Colonic mucosa (tissue), 4 donors: Measurements from ENCODE around the gene HPD. TPM values are rescaled to one million over a fixed set of nuclear protein-coding genes. Genes with fewer than 3 reads are reported as not detected.

Experiments
- DNase-seq: peaks from one replicate; pipeline ENCODE4 v3.0.0-alpha.2; 2020
- H3K27ac ChIP-seq: fragments of 200-600 bp; one replicate; pipeline ENCODE4 v1.8.0; 2021
- H3K27me3 ChIP-seq: fragments of 200-600 bp; one replicate; pipeline ENCODE4 v1.8.0; 2021
- H3K36me3 ChIP-seq: fragments of 200-600 bp; one replicate; pipeline ENCODE4 v1.8.0; 2021
- H3K4me1 ChIP-seq: fragments of 200-600 bp; one replicate; pipeline ENCODE4 v1.8.0; 2021; ENCODE audit warnings: mild to moderate bottlenecking
- H3K4me3 ChIP-seq: fragments of 200-600 bp; one replicate; pipeline ENCODE4 v1.8.0; 2021
- H3K9ac ChIP-seq, 2 donors: one replicate each; pipeline ENCODE4 v1.7.0; 2013; ENCODE audit warnings: control low read depth in 2 of 2, low read depth in 2 of 2, low read length in 2 of 2
- H3K9me3 ChIP-seq: fragments of 200-600 bp; one replicate; pipeline ENCODE4 v1.8.0; 2021
- CTCF ChIP-seq: fragments of 200-600 bp; IDR thresholded peaks from one replicate; pipeline ENCODE4 v1.8.0; 2022; ENCODE audit warnings: antibody characterized with exemption, mild to moderate bottlenecking
- intact Hi-C: fragments of 100-400 bp; cut with DNase I; formaldehyde crosslinking; loops from one replicate; pipeline ENCODE4 v1.14.1; 2022
- total RNA-seq, 2 donors: library from RNA; stranded (reverse); fragmentation: NEBNext Ultra II Directional in 1 of 2; extraction: Animal tissue kit (Norgen Biotek cat#: 25700) in 1 of 2; gene quantifications; one replicate each; pipeline ENCODE4 v1.2.1, GENCODE V29; 2021
- donor health status: healthy.
- donor health status: DM: no; HTN: no; CAD: no.
- donor health status: DM: no; HTN: no; CAD: no.

HPD gene
- total RNA-seq, 2 donors from 2014 or later: 0.27 to 0.91 TPM

DNA sequence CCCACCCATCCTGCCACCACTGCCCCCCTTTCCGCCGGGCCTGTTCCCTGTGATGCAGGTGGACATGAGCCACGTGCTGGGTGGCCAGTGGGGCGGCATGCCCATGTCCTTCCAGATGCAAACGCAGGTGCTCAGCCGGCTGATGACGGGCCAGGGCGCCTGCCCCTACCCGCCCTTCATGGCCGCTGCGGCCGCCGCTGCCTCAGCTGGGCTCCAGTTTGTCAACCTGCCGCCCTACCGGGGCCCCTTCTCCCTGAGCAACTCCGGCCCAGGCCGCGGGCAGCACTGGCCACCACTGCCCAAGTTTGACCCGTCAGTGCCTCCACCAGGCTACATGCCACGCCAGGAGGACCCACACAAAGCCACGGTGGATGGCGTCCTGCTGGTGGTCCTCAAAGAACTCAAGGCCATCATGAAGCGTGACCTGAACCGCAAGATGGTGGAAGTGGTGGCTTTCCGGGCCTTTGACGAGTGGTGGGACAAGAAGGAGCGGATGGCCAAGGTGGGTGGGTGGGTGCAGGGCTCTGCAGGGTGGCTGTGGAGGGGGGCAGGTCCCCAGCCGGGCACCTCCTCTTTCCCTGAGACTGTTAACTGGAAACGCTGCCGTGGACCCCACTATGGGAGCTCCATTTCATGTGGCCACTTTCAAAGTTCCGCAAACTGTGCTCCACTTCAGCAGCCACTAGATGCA lies 44.1 kb downstream of the HPD start:
- H3K9ac ChIP-seq: peak overlapping the region in 1 of 2 donors; percentile 20
- no peak overlapping the region for H3K27ac ChIP-seq
- H3K4me3 ChIP-seq: no peak overlapping the region
- no peaks in the 10 kb centered on the region for H3K27me3 ChIP-seq
- intact Hi-C loops: loop anchor here (5.0 kb wide), 1 partner anchor 37 kb away; no protein-coding TSS in a partner anchor
- DNase-seq: no peak
- peaks cover 18% of the 10 kb centered on the region for H3K4me1 ChIP-seq
- TF ChIP-seq CTCF: no peak
- H3K9me3 ChIP-seq: no peaks in the 10 kb centered on the region
- H3K36me3 ChIP-seq: peaks cover 27% of the 10 kb centered on the region

DNA sequence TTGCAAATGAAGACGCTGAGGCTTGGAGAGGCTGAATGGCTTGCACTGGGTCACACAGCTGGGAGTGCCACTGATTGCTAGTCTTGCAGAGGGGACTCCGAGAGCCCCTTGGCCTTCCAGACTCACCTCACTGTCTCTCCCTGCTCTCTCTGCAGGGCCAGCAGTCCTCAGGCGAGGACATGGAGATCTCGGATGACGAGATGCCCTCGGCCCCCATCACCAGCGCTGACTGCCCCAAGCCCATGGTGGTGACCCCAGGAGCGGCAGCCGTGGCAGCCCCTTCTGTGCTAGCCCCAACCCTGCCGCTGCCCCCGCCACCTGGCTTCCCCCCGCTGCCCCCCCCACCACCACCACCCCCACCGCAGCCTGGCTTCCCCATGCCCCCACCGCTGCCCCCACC lies 44.7 kb downstream of the HPD start:
- no peak overlapping the region for H3K9ac ChIP-seq
- H3K9me3 ChIP-seq: no peaks in the 10 kb centered on the region
- H3K27me3 ChIP-seq: no peaks in the 10 kb centered on the region
- H3K27ac ChIP-seq: no peak overlapping the region
- H3K36me3 ChIP-seq: peaks cover 22% of the 10 kb centered on the region
- intact Hi-C loops: loop anchor here (2.0 to 5.0 kb wide), 3 partner anchors 19 to 75 kb away; partner anchors contain the start of gene PSMD9
- H3K4me1 ChIP-seq: peaks cover 18% of the 10 kb centered on the region
- H3K4me3 ChIP-seq: no peak overlapping the region
- DNase-seq: no peak
- no peak for TF ChIP-seq CTCF

GRCh38 chr12:121812921-121813896 lies 45.5 kb downstream of the HPD start:
- H3K27me3 ChIP-seq: no peaks in the 10 kb centered on the region
- DNase-seq: no peak
- peak overlapping the region; percentile 70 for H3K4me3 ChIP-seq
- H3K9ac ChIP-seq: peak overlapping the region; percentile 57 to 58
- H3K9me3 ChIP-seq: no peaks in the 10 kb centered on the region
- TF ChIP-seq CTCF: no peak
- no peak overlapping the region for H3K27ac ChIP-seq
- intact Hi-C loops: loop anchor here (2.0 to 5.0 kb wide), 3 partner anchors 18 to 76 kb away; partner anchors contain the start of gene PSMD9
- peaks cover 18% of the 10 kb centered on the region for H3K4me1 ChIP-seq
- H3K36me3 ChIP-seq: peaks cover 18% of the 10 kb centered on the region

DNA sequence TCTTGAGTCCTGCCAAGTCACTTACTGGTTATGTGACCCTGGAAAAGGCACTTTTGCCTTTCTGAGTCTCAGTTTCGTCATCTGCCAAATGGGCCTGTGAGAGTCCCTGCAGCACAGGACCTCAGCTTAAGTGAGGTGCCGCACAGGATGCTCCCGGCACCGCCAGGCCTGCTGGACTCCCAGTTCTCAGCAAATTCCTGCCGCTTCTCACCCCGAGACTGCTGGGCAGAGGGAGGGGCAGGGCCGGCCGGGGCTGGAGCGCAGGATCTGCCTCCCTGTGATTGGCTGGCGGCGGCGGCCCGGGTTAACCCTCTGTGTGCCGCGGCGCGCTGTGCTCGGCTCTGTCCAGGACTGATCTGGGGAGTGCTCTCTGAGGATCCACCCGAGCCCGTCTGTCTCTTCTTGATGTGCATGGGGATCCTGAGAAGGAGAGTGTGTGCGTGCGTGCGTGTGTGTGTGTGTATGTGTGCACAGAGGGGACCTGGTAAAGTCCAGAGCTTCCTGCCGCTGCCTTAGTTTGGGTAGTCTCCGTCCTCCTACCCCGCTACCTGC lies 46.3 kb downstream of the HPD start:
- Histone ChIP-seq H3K27me3 (no peaks in the 10 kb centered on the region), H3K4me3 (peak overlapping the region; percentile 70), H3K36me3 (peaks cover 12% of the 10 kb centered on the region), H3K27ac (peak overlapping the region; percentile 37), H3K4me1 (peaks cover 18% of the 10 kb centered on the region), H3K9me3 (no peaks in the 10 kb centered on the region), H3K9ac (peak overlapping the region; percentile 57 to 58)
- intact Hi-C loops: loop anchor here (2.0 to 5.0 kb wide), 3 partner anchors 18 to 76 kb away; partner anchors contain the start of gene PSMD9
- peak; percentile 7 for TF ChIP-seq CTCF
- DNase-seq: peak; percentile 85
